Measurements from ENCODE around the gene ALDH4A1.

GRCh38 chr1:18899363-18900049 is 2.8 kb downstream of the ALDH4A1 start:
- TF ChIP-seq POLR2A (IDR thresholded peaks at IDR 0.05) (no peak), CTCF (IDR thresholded peaks at IDR 0.05) (no peak)

All from adrenal gland (tissue), 5 donors.